GM12878 (cell line): ENCODE data around the gene ERAL1. TPM values are rescaled to one million over a fixed set of nuclear protein-coding genes. Genes with fewer than 3 reads are reported as not detected.

Experiments
- ATAC-seq: fragments of 200-7000 bp; cut with Tn5 transposase; 3 replicates; pipeline ENCODE4 v1.9.1; 2020; ENCODE audit warnings: mild to moderate bottlenecking, moderate library complexity
- BruUV-seq: library from RNA; stranded (reverse); fragments of 400-500 nt; replicated peaks from 2 replicates; lab custom pipeline; 2021; lab: Mats Ljungman, UMichigan
- CTCF ChIA-PET: fragments of 300-600 bp; sonication (Branson Sonifier 250); formaldehyde crosslinking; extraction: SDS; loops from one replicate; lab custom pipeline; 2021; ENCODE audit warnings: inconsistent platforms; lab: Yijun Ruan, JAX
- POLR2A ChIA-PET: fragments of 350-600 bp; formaldehyde crosslinking; extraction: SDS; loops from one replicate; lab custom pipeline; 2021; ENCODE audit warnings: inconsistent platforms; lab: Charles Lee
- RAD21 ChIA-PET: fragments of 300-600 bp; sonication (Branson Sonifier 250); formaldehyde crosslinking; loops from one replicate; lab custom pipeline; 2023; ENCODE audit warnings: antibody characterized with exemption; ENCODE audit not compliant: unreplicated experiment; lab: Charles Lee
- SMC1A ChIA-PET: fragments of 300-600 bp; sonication (Branson Sonifier 250); formaldehyde crosslinking; loops from one replicate; lab custom pipeline; 2023; ENCODE audit not compliant: unreplicated experiment, uncharacterized antibody; lab: Charles Lee
- DNase-seq: peaks from one replicate; pipeline ENCODE4 v3.0.0-alpha.2; 2011; ENCODE audit warnings: low read depth, low spot score
- FAIRE-seq: peaks from 3 replicates; lab custom pipeline; 2011; peaks lifted over from hg19 to GRCh38; lab: Jason Lieb, UNC
- H2AFZ ChIP-seq: 2 replicates; pipeline ENCODE4 v1.6.0; 2011; ENCODE audit warnings: low read depth, low read length, control low read depth; ENCODE audit not compliant: control insufficient read depth
- H3K27ac ChIP-seq: 2 replicates; pipeline ENCODE4 v1.5.1; 2011; ENCODE audit warnings: control low read depth; ENCODE audit not compliant: control insufficient read depth, insufficient read depth
- H3K27me3 ChIP-seq, 2 experiments: replicated peaks in 1 of 2; 2 replicates each; pipeline versions ENCODE4 v1.6.0 to v1.6.1; 2011; ENCODE audit warnings: low read length in 1 of 2; ENCODE audit not compliant: control insufficient read depth in 2 of 2, insufficient read depth in 2 of 2
- H3K36me3 ChIP-seq, 2 experiments: 2 replicates each; pipeline ENCODE4 v1.5.1; 2011; ENCODE audit warnings: low read length in 1 of 2; ENCODE audit not compliant: control insufficient read depth in 2 of 2, insufficient read depth in 2 of 2
- H3K4me1 ChIP-seq: 2 replicates; pipeline ENCODE4 v1.6.1; 2011; ENCODE audit warnings: mild to moderate bottlenecking, low read length, moderate library complexity, mixed read lengths; ENCODE audit not compliant: control insufficient read depth, insufficient read depth
- H3K4me2 ChIP-seq: 2 replicates; pipeline ENCODE4 v1.6.0; 2011; ENCODE audit warnings: control low read depth; ENCODE audit not compliant: control insufficient read depth, insufficient read depth
- H3K4me3 ChIP-seq: fragments of 200-600 bp; sonication (generic); 2 replicates; pipeline ENCODE4 v1.5.1; 2016
- H3K79me2 ChIP-seq: 2 replicates; pipeline ENCODE4 v1.6.0; 2011; ENCODE audit warnings: low read length; ENCODE audit not compliant: control insufficient read depth, insufficient read depth
- H3K9ac ChIP-seq: 2 replicates; pipeline ENCODE4 v1.8.0; 2011; ENCODE audit warnings: low read length, control low read depth, mixed read lengths; ENCODE audit not compliant: control insufficient read depth, insufficient read depth
- H3K9me3 ChIP-seq: replicated peaks from 3 replicates; pipeline ENCODE4 v1.5.1; 2011; ENCODE audit warnings: mild to moderate bottlenecking, low read length; ENCODE audit not compliant: control insufficient read depth, insufficient read depth
- H4K20me1 ChIP-seq: 2 replicates; pipeline ENCODE4 v1.6.0; 2011; ENCODE audit not compliant: control insufficient read depth, insufficient read depth
- CREM ChIP-seq: IDR thresholded peaks from 2 replicates; pipeline ENCODE4 v1.6.1; 2014; ENCODE audit warnings: antibody characterized with exemption, low read depth
- IKZF1 ChIP-seq: fragments of 450-650 bp; conservative IDR thresholded peaks from 2 replicates; pipeline ENCODE4 v1.6.1; 2017; ENCODE audit warnings: antibody characterized with exemption, mild to moderate bottlenecking
- MTA2 ChIP-seq: fragments of 450-650 bp; IDR thresholded peaks from 2 replicates; pipeline ENCODE4 v1.6.1; 2016; ENCODE audit warnings: low read depth, mild to moderate bottlenecking, moderate library complexity
- SREBF1 ChIP-seq: IDR thresholded peaks from 2 replicates; pipeline ENCODE4 v1.6.1; 2012; ENCODE audit warnings: mild to moderate bottlenecking, low read length
- ZNF24 ChIP-seq: fragments of 450-650 bp; IDR thresholded peaks from 2 replicates; pipeline ENCODE4 v1.6.1; 2017; ENCODE audit warnings: antibody characterized with exemption, mild to moderate bottlenecking
- WGBS: methylation state at CpG from one replicate; pipeline ENCODE4 v1.1.6; 2016; ENCODE audit warnings: low lambda C conversion rate; ENCODE audit not compliant: insufficient replicate concordance, insufficient coverage; ENCODE audit errors: missing lambda C conversion rate; 5-methylcytosine and 5-hydroxymethylcytosine counted together
- in situ Hi-C: fragments of 300-500 bp; cut with MboI; formaldehyde crosslinking; loops from 9 replicates; pipeline ENCODE4 v1.14.3; 2018; ENCODE audit warnings: mixed read lengths
- intact Hi-C: fragments of 100-400 bp; cut with micrococcal nuclease; formaldehyde crosslinking; loops from one replicate; pipeline ENCODE4 v1.14.2; 2022; ENCODE audit not compliant: unreplicated experiment
- polyA plus RNA-seq, 11 experiments: library from polyadenylated mRNA; depleted of rRNA in 4 of 11; unstranded in 6 of 11; stranded (reverse) in 5 of 11; fragments of >200 nt; fragmentation: Nextera tagmentation in 4 of 11; fragmentation: Illumina TruSeq in 1 of 11; extraction: Ambion mirVana in 4 of 11; extraction: Trizol in 1 of 11; gene quantifications; 1 replicate in 1 of 11; 2 replicates in 10 of 11; pipeline versions ENCODE4 v1.2.1 to v1.2.3, GENCODE V29; 2011 to 2016; ENCODE audit warnings: inconsistent platforms in 2 of 11, missing spikeins in 2 of 11, low read depth in 1 of 11
- total RNA-seq, 4 experiments: library from RNA; depleted of rRNA in 3 of 4; stranded (reverse); fragments of >200 nt in 3 of 4; fragmentation: Illumina TruSeq in 1 of 4; extraction: Trizol in 1 of 4; gene quantifications; 2 replicates each; pipeline versions ENCODE4 v1.2.1 to v1.2.3, GENCODE V29; 2013 to 2021
- TF ChIP-seq, protein P1 (sequence below): fragments of 450-650 bp; IDR thresholded peaks from 2 replicates; pipeline ENCODE4 v1.6.1; 2016; ENCODE audit warnings: mild to moderate bottlenecking, moderate library complexity, borderline replicate concordance

Gene ERAL1
- total and polyA plus RNA-seq, 10 of the 15 experiments (the other 5 are each of a cell fraction or from before 2014, with no cell fraction given), result 27.7 to 175 (median 104) TPM

DNA sequence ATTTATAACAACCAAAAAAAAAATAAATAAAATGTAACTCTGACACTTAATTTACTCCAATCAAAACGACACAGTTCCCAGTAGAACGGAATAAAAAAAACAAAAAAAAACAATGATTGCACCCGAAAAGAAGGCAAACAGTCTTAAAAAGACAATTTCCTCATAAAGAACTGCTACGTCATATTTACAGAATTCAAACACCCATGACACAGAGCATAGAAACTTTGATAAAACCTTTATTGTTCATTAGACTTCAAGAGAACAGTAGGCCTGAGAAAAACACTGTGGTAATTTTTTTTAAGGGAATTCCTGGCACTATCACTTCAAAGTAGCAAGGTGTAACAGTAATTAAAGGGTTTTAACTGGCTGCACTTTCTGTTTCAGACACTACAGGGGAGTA is 38.3 kb upstream of the ERAL1 start:
- ChIA-PET SMC1A (no interaction called here), RAD21 (no interaction called here), CTCF (no interaction called here), POLR2A (no interaction called here)
- 79% methylated on average over 4 of the region's 4 CpGs for WGBS
- ATAC-seq (no peak), FAIRE-seq (no peak), DNase-seq (no peak)
- no peak overlapping the region for H3K4me2 ChIP-seq
- no peaks in the 10 kb centered on the region for H3K27me3 ChIP-seq
- no peak overlapping the region for H3K4me3 ChIP-seq
- H3K36me3 ChIP-seq, result no peaks in the 10 kb centered on the region
- intact Hi-C loops (no loop called here), in situ Hi-C loops (no loop called here)
- H3K79me2 ChIP-seq, result peaks cover 9% of the 10 kb centered on the region
- H3K4me1 ChIP-seq, result no peaks in the 10 kb centered on the region
- no peak overlapping the region for H2AFZ ChIP-seq
- H3K9ac ChIP-seq, result no peak overlapping the region
- no peaks in the 10 kb centered on the region for H3K9me3 ChIP-seq
- H3K27ac ChIP-seq, result no peak overlapping the region
- BruUV-seq, result no TSS peak
- H4K20me1 ChIP-seq, result no peaks in the 10 kb centered on the region
- TF ChIP-seq IKZF1 (0 out of 2 replicates have a peak, but pooled peaks have one; percentile 28), MTA2 (peak; percentile 39; the same call in 1 of the 2 replicates), SREBF1 (no peak), ZNF24 (no peak), CREM (no peak)
- TF ChIP-seq, protein P1, sequence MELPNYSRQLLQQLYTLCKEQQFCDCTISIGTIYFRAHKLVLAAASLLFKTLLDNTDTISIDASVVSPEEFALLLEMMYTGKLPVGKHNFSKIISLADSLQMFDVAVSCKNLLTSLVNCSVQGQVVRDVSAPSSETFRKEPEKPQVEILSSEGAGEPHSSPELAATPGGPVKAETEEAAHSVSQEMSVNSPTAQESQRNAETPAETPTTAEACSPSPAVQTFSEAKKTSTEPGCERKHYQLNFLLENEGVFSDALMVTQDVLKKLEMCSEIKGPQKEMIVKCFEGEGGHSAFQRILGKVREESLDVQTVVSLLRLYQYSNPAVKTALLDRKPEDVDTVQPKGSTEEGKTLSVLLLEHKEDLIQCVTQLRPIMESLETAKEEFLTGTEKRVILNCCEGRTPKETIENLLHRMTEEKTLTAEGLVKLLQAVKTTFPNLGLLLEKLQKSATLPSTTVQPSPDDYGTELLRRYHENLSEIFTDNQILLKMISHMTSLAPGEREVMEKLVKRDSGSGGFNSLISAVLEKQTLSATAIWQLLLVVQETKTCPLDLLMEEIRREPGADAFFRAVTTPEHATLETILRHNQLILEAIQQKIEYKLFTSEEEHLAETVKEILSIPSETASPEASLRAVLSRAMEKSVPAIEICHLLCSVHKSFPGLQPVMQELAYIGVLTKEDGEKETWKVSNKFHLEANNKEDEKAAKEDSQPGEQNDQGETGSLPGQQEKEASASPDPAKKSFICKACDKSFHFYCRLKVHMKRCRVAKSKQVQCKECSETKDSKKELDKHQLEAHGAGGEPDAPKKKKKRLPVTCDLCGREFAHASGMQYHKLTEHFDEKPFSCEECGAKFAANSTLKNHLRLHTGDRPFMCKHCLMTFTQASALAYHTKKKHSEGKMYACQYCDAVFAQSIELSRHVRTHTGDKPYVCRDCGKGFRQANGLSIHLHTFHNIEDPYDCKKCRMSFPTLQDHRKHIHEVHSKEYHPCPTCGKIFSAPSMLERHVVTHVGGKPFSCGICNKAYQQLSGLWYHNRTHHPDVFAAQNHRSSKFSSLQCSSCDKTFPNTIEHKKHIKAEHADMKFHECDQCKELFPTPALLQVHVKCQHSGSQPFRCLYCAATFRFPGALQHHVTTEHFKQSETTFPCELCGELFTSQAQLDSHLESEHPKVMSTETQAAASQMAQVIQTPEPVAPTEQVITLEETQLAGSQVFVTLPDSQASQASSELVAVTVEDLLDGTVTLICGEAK, result peak; percentile 17; the same call in 1 of the 2 replicates
